NCI-H1092 treated with DMSO at 0.1 percent for 48 hours (cell line): ENCODE data around the gene LAMA4.
A peak's percentile ranks its signal among the peaks of the same experiment; 100 is the strongest.

Source experiments
- DNase-seq: peaks from one replicate; lab custom pipeline; 2025; lab: John Stamatoyannopoulos, UW

The LAMA4 gene, protein sequence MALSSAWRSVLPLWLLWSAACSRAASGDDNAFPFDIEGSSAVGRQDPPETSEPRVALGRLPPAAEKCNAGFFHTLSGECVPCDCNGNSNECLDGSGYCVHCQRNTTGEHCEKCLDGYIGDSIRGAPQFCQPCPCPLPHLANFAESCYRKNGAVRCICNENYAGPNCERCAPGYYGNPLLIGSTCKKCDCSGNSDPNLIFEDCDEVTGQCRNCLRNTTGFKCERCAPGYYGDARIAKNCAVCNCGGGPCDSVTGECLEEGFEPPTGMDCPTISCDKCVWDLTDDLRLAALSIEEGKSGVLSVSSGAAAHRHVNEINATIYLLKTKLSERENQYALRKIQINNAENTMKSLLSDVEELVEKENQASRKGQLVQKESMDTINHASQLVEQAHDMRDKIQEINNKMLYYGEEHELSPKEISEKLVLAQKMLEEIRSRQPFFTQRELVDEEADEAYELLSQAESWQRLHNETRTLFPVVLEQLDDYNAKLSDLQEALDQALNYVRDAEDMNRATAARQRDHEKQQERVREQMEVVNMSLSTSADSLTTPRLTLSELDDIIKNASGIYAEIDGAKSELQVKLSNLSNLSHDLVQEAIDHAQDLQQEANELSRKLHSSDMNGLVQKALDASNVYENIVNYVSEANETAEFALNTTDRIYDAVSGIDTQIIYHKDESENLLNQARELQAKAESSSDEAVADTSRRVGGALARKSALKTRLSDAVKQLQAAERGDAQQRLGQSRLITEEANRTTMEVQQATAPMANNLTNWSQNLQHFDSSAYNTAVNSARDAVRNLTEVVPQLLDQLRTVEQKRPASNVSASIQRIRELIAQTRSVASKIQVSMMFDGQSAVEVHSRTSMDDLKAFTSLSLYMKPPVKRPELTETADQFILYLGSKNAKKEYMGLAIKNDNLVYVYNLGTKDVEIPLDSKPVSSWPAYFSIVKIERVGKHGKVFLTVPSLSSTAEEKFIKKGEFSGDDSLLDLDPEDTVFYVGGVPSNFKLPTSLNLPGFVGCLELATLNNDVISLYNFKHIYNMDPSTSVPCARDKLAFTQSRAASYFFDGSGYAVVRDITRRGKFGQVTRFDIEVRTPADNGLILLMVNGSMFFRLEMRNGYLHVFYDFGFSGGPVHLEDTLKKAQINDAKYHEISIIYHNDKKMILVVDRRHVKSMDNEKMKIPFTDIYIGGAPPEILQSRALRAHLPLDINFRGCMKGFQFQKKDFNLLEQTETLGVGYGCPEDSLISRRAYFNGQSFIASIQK (N-terminal part only)

DNA sequence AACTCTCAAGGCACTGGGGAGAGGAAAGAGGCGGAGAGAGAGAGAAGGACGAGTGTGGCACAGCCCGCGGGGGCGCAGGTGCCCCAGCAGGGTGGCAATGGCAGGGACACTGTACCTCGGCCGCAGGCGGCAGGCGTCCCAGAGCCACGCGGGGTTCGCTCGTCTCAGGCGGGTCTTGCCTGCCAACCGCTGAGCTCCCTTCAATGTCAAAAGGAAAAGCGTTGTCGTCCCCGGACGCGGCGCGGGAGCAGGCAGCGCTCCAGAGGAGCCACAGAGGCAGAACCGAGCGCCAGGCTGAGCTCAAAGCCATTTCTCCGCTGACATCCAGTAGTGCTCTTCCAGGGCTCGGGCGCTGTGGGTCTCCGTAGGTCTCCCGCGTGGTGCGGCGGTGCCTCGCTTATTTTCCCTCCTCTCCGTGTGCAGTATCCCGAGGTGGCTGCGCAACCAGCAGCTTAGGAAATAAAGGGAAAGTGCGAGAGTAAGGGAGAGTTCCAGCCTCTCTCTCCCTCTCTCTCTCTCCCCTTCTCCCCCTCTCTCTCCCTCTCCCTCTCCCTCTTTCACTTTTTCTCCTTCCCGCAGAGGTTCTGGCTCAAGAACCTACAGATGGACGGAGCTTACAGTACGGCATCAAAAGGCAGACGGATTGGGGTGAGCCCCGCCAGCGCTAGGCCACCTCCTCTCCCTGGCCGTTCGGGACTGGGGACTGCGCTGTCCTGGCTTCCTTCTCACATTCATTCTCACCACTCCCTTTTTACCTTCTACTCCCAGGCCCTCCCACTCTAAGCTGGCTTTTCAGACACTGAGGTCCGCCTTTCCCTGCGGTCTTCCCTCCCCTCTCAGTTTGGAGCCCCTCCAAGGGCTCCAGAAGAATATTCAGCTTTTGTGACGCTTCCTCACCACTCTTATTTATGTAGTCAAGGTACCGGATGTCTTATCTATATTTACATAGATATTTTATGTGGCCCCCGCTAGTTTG, at the start of gene LAMA4:
Gene LAMA4 (minus strand): TSS at position 727 of the 976 bp plus-strand sequence. CDS start 417 bp downstream, at position 310.
- peak; percentile 38 for DNase-seq

DNA sequence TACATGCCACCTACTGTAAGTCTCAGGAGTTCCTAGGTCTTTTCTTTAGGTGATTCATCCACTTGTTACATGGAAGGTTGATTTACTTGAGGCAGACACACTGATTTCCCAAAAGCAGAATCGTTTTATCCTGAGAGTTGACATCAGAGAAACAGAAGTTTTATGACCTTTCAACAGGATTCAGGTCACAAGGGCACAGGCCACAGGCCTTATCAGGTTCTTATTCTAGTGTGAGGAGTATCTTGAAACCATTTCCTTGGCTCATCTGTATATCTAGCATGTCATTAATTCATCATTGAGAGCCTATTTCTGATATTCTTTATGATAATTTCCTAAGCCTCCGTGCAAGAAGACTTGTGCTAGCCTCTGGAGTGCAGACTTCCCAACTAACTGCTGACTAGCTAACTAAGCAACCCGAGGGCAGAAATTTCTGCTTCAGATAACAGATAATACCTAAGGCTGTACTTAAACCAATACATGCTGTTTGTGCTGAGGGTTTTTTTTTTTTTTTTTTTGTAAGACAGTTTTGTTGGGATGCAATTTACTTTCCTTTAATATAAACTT, 47.9 kb upstream of the LAMA4 start:
- DNase-seq = no peak

DNA sequence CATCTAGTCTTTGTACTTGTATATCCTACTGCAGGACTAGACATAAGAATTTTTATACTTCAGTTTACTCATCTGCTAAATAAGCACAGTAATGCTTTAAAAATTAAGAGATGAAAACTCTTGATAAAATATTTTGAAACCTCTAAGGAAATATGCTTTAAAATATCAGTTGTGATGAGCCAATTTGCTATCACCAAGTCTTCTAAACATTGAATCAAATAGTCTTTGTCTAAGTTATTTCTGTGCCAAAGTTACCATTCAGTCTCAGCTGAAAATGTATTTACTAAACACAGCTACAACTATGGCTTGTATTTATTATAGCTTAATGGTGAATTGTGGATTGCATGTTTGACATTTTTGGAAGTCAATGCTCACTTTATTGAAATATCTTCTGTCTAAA, 46.5 kb upstream of the LAMA4 start:
- DNase-seq = no peak

DNA sequence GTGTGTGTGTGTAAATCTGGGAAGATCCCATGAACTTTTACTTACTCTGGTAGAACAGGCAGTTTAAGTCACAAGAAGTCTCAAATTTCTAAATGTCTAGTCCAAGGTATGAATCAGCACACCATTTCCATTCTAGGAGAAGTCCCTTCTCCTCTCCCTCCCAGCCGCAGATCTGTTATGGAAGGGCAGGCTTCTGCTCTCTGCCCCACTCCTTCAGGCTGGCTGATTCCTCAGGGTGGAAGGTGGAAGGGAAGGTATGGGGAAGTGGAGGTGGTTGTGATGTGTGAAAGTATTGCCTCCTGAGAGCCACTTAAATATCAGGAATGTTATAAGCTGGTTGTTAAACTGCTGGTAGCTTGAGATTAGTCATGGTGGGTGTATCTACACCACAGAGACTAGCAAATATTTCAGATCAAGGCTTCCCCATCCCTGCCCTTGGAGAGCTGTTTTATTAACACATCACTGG, 44.5 kb upstream of the LAMA4 start:
- DNase-seq = no peak

DNA sequence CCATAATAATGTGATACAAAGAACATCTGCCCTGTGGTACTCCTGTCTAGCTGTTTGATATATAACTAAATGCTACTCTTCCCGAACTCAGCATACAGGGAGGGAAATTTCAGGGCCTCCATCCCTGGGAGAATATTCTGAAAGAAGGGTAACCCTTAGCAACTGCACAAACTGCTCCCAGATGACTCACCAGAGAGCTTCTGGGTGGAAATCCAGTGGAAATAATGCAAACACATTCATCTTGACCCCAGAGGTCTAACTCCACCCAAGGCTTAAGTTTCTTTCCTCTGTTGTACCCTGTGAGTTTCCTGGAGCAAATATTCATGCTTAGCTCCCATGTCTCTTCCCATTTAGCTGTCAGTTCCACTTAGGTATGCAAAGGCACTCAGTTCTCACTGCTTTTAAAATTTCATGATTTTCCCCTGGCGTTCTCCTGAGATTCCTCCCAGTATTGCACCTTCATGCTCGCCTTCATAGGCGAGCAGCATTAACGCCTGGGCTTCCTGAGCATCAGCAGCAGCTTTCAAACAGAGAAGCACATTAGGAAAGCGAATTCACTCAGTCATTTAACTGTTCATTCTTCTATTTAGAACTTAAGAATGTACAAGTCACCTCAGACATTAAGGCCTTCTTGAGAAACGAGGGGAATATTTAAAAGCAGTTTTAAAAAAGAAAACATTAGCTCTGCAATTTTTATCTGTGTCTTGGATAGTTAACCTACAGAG, 43.8 kb upstream of the LAMA4 start:
- DNase-seq = no peak

DNA sequence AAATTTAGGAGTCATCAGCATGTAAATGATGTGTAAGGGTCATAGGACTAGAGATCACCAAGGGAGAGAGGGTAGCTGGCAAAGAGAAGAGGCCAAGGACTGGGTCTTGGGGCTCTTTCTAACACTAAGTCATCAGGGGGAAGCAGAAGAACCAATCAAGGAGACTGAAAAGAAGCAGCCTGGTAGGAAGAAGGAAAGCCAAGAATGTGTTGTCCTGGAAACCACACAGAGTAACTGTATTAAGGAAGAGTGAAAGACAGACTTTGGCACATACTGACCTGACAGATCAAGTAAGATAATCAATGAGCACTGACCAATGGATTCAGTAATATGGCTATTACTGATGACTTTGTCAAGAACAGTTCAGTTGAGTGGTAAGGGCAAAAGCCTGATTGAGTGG, 42.3 kb upstream of the LAMA4 start:
- DNase-seq = no peak

DNA sequence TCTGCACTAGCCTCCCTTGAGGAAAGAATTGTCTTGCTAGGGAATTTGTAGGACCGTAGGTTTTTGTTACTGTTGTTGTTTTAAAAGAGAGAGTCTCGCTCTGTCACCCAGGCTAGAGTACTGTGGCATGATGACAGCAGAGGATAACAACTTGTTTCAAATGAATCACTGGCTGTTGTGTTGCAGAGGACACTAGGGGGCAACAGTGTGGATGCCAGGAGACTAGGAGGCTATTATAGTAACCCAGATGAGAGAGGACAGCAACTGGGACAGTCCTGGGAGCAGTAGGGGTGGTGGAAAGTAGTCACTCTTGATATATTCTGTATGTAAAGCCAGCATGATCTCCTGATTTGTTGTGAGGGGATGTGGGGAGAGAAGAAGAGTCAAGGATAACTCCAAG, 41.8 kb upstream of the LAMA4 start:
- no peak for DNase-seq

DNA sequence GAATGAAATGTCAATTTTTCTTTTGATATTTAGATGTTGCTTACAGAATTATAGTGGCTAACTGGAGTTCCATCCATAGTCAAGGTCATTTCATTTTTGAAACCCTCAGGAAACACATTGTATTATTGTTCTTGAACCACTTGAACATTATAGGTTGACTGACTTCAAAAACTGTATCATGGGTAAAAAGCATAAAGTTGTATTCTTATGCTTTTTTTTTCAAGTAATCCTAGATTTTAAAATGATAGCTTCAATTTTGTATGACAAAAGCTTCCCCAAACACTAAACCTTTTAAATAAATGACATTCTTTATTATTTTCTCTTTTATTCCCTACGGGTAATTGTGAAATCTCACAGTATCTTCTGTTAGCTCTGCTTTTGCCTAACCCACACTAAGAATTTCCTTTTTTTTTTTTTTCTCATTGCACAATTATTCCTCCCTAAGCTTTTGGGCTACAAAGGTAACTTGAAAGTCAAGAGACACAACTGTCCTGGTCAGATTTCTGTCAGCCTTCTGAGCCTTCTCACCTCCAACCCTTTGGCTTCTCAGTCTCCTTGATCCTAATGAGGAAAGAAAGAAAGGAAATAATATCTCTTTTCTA, 36.9 kb upstream of the LAMA4 start:
- no peak for DNase-seq

DNA sequence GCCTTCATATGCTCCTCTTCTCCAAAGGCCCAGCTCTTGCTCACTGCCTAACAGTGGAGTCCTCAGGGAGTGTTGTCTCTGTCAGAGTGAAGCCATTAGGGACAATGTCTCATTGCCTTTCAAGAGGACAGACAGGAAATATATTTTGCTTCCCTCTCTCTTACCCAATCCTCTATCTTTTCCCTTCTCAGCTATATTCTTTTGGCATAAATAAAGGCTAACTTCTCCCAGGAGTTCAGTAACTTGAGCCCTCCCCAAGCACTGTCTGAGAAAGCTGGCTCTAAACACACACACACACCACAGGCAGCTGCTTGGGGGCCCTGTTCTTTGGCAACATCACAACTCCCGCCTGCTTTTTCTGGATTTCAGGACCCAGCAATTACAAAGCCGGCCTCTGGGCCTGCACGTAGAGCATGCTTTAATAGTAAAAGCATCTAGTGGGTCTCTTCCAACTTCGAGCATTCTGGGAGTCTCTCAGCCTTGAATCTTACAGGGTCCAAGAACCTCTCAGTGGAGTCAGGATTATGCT, 34.7 kb upstream of the LAMA4 start:
- peak; percentile 12 for DNase-seq

DNA sequence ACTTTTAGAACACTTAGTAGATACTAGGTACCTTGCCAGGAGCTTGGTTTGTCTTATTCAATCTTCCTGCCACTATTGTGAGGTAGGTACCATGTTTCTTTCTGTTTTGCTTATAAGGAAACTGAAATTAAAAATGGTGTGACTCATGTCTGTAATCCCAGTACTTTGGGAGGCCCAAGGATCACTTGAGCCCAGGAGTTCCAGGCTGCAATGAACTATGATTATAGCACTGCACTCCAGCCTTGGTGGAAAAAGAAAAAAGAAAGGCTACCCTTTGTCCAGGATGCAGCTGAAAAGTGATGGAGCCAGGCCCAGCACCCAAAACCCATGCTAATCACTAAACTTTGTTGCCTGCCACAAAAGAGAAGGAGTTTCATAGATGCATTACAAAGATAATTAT, 34.1 kb upstream of the LAMA4 start:
- DNase-seq = no peak

DNA sequence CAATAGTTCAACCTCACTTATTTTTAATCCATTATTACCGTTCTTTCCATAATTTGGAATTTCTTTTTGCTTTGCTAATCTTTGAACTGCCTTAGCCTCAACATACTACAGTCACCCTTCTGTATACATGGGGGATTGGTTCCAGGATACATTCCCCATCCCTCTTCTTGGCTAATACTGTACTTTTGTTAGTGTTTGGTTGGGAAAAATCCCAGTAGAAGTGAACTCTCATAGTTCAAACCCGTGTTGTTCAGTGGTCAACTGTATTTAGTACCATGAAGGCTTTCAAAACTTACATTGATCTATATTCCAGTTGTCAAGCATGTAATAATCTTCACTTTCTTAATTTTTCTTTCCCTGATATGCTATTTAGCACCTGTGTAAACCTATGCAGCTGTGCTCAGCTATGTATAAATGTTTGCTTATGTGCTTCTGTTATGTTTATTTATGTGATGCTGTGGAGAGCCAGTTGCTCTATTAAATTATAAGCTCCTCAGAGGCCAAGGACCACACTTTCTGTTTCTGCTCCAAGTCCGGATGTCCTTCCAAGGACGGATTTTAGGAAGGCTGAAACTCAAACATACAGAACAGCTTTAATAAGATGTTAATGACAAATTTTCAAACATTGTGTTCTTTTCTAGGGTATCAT, 33.3 kb upstream of the LAMA4 start:
- no peak for DNase-seq

DNA sequence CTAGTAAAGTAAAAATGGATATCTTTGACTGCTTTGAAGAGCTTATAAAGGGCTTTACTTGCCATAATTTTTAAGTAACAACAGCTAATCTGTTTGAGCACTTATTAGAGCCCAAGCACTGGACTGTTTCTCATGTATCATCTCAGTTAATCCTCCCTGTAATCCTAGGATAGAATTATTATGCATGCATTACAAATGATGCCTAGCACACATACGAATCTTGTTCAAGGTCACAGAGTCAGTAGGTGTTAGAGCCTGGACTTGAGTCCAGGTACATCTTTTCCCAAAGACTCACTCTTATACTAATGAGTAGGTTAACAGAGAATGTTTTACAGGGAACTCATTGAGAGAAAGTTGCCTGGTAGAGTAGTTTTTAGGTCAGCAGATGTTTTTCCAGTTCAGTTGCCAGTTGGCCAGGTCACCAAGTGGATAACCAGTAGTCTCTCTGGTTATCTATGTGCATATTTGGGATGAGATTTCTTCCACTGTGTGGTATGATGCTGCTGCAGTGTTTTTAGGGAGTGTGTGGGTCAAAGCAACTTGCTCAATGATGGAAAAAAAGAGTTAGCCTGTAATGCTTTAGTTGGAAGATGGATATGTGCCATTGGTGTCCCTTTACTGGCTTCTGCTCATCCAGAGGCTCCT, 32.3 kb upstream of the LAMA4 start:
- DNase-seq = no peak

DNA sequence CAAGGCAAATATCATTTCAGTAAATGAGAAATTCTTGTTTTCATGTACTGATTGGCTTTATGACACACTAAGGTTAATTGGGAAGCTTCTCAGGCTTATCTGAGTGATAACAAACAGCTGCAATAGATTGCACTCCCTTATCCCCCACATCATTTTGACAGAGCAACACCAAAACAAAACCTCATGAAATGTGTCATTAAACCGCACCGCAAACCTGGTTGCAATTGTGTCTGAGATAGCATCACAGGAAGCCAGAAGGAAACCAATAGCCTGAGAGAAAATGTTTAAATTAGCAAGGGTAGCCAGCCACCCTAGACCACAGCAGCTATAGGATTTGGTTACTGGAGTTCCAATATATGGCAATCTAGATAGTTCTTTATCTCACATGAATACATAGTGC, 31.6 kb upstream of the LAMA4 start:
- no peak for DNase-seq

DNA sequence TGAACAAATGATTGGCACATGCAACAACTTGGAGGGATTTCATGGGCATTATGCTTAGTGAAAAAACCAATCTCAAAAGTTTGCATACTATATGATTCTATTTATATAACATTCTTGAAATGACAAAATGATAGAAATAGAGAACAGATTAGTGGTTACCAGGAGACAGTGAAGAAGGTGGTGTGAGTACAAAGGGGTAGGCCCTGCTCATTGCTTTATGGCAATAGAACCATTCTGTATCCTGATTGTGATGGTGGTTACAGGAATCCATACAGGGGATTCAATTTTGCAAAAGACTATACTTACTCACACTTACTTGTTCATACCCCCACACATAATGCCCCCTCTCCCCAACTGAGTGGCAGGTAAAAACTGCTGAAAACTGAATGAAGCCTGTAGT, 30.2 kb upstream of the LAMA4 start:
- DNase-seq = no peak

DNA sequence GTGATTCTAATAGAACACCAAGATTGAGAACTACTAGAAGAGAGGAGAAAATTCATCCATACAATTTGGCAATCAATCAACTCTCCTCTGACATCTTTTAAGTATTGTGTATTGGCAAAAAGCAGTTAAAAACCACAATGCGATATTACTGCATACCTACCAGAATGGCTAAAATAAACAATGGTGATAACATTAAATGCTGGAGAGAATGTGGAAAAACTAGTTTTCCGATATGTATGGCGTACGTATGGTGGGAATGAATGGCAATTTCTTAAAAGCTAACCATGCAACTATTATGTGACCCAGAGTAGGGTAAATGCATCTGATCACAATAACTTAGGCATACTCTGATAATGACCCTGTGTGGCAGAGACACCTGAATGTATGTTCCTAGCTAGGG, 29.3 kb upstream of the LAMA4 start:
- DNase-seq = no peak

DNA sequence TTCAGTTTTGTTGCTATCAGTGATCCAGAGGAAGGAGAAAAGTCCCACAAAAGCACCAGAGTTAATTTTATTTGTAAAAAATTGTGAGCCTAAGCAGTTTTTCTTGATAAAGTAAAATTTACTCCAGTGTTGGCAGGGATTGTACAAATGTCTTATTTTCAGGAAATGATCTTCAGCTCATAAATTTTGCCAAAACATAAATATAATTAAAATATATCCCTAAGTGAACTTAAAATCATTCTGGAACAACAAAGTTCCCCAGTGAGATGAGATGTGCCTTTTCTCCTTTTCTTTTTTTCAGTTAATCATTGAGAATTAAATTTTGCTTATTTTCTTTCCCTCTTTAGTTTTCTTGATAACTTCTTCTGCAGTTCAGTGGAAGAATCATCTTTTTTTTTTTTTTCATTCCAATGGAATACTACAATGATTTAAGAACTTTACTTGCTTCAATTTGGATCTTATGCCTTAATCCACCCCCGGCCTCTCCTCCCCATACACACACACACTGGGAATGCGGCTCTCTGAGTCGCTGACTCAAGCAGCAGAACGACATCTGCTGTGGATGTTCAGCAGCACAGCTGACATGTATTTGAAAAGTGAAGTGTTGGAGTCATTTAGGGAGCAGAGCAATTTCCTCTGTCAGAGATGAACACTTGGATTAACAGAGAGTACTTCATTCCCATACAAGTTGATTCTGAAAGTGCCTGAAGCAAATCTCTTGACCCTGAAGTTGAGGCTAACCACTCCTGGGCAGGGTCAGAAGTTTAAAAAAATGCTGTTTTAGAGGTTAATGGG, 27.7 kb upstream of the LAMA4 start:
- no peak for DNase-seq
